ENCODE measurements around the gene LRRC51.

LRRC51 gene, protein sequence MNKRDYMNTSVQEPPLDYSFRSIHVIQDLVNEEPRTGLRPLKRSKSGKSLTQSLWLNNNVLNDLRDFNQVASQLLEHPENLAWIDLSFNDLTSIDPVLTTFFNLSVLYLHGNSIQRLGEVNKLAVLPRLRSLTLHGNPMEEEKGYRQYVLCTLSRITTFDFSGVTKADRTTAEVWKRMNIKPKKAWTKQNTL

DNA sequence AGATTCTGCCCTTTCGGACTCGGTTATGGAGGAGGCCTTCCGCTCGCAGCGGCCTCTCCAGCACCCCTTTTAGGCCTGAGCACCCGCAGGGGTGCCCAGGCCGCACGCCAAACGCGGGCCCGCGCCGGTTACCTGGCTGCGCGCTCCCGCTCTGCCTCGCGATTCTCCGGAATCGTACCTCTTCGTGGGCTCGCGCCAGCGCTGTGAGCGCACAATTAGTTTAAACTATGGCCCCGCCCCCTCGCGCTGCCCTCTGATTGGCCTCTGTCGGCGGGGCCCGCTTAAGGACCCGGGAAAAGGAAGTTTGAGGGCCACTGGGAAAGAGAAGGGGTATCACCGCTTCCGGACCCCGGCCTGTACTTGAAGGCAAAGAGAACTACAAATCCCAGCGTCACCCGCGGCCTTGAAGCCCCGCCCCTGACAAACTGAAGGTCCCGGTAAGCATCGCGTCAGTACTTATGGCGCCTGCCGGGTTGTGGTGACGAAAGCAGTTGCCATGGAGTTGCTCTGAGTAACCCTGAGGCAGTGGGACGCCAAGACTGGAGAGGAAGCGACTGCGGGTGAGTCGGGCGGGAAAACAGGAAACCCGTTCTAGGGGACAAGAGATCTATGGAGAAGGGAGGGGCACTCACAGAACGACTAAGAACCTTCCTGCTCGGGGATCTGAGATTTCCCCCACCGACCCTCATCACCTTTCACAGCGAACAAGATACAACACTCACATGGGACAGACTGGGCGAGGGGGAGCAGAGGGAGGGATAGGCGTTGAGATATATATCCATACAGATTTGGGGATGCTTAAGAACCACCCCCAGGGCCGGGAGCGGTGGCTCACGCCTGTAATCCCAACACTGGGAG lies at the start of gene LRRC51, which contains the start of gene NUMA1:
LRRC51 (plus strand) TSS at position 525 of the 858 bp plus-strand sequence. CDS start 8,234 bp downstream, outside the sequence.
NUMA1 (minus strand) TSS at position 217 of the 858 bp plus-strand sequence. CDS start 44,599 bp downstream, outside the sequence.
- peak; percentile 100 for DNase-seq (ENCODE audit: low spot score)

DNA sequence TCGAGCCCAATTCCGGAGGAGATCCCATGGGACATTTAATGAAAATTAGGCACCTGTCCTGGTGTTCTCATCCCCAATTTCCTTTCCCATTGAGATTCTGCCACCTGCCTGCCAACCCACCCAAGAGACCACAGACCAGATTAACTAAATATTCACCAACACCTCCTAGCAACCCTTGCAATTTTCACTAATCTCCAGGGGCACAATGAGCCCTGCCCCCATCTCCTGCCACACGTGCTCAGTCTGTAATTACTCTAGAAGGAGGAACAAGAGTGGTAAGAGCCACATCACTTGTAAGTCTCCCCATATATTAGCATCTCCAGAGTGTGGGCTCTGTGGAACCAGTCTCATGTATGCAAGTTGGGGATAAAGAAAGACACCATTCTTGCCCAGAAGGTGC lies 44.0 kb upstream of the LRRC51 start:
- no peak for DNase-seq (ENCODE audit: low spot score)

DNA sequence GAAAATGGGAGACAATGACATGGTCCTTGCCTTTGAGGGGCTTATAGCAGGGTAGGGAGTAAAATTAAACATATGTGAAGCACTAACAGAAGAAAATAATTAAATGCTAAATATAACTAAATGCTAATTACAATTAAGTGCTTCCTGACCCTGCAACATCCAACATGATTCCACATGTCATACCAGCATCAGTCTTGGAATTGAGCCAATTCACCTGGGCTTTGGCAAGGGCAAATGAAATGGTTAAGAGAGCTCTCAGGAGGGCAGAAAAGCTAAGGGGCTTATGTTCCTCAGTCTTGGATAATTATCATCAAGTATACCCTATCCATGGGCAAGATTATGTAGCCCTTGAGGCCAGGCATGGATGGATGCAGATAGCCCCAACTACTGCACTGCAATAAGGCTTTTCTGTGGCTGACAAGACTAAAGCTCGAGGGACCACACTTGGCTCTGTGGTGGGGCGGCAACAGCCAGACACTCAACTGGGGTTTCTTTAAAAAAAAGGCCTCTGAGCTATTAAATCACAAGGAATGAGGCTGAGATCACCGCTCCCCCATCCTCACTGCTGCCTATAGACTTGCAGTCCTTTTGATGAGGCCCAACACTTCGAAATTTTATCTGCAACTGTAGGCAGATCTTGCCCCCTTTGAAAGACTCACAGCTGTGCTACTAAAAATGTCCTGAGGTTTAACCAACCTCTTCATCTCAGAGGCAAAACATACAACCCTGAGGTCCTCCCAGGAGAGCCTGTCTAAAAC lies 42.9 kb upstream of the LRRC51 start:
- DNase-seq (ENCODE audit: low spot score) = no peak

DNA sequence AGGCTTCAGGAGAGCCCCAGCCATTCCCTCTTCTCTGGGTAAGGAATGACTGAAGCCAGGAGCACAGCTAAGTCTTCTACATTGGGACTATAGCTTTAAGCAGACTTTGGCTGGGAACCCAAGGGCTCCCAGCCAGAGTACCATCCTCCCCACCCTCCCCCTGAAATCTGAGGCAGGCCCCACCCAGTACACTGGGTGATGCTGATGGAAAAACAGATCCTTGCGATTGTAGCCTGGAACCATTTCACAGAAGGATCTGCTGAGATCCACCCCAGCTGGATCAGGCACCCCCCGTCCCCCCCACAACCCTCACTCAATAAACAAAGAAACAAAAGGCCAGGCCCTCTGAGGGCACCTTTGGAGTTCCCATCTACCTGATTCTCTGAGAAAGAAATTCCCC lies 42.2 kb upstream of the LRRC51 start:
- DNase-seq (ENCODE audit: low spot score) = no peak

DNA sequence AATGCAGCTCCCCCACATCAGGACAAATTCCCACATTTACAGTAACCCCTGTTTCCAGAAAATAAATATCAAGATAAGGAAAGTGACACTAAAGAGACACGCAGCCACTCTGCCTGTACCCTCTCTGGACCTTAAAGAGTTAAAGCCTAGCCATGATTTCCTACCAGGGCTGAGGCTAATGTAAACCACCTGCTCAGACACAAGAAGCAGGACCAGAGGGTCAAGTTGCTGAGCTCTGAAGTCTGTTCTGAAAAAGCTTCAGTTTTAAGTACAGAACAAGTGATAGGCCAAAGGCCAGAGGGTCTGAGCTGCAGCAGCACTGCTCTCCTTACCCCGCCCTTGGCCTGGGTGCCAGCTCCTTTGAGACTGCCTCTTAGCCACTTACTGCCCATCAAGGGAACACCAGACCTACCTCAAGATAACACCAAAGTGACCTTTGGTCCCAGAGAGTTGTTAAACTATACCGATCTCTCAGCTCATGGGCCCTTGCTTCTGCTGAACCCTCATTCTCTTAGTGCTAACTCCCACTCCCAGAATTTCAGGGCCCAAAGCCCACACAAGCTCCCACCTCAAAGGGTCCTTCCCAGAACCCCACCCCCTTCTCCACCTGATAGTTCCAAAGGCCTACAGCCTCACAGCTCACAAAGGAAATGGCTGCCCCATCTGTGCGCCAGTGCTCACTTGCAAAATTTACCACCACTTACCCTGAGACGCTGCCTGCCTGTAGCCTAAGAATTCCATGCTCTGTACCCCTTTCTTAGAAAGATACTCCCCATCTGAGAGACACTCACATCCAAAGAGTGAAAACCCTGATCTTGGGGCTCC lies 41.4 kb upstream of the LRRC51 start:
- DNase-seq (ENCODE audit: low spot score) = no peak

DNA sequence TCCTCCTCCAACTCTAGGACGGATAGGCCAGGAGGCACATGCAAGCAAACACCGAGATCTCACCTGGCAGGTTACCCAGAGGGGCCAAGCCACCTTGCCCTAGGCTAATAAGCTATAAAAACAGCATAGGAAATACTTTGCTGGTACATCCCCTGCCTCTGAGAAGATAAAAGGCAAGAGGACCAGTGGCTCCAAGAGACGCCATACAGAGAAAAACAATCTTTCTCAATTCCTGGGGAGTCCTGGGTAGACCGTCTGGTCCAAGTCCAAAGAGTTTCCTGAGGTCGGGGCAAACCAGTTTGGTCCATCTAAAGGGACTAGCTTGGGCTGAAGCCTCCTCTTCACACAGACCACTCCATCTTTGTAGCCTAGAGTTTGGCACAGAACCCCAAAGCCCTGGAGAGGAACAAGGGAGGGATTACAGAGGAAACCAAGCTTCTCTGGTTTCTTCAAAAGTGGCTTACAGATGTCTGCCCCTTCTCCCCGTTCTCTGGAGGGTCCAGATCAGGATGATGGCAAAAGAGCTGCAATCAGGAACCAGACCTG lies 40.7 kb upstream of the LRRC51 start:
- no peak for DNase-seq (ENCODE audit: low spot score)

DNA sequence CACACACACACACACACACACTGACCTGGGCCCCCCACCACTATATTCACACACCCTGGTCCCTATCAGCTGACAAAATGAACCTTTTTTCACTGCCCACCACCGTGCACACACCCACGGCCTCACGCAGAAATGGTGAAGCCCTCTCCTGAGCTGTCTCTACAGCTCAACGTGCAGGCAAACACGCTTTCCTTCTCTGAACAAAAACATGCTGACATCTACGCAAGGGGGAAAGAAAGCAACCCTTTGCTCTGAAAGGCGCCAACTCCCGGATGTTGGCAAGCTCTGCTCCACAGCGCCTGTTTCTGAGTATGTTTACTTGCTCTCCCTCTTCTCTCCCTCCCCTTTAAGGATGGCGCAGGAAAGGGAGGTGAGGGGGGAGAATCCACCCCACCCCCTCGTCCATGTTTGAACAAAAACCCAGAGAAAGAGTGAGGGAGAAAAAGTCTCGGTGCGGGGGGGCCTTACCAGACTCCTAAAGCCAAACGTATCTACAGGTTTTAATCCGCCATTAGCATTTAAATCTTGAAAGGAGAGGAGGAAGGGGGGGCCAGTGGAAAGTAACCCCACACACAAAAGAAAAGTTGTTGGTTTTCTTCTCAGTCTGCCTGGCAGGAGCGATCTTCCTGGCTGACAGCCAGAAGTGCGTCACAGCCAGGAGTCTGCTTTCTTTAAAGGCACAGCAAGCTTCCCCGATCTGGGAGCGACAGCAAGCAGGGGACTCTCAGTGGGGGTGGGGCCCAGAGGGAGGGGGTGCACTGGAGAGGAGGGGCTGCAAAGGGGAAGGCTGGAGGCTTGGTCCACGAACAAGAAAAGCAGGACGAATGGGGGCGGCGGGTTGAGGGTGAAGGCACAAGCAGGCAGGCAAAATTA lies 39.9 kb upstream of the LRRC51 start:
- peak; percentile 57 for DNase-seq (ENCODE audit: low spot score)

DNA sequence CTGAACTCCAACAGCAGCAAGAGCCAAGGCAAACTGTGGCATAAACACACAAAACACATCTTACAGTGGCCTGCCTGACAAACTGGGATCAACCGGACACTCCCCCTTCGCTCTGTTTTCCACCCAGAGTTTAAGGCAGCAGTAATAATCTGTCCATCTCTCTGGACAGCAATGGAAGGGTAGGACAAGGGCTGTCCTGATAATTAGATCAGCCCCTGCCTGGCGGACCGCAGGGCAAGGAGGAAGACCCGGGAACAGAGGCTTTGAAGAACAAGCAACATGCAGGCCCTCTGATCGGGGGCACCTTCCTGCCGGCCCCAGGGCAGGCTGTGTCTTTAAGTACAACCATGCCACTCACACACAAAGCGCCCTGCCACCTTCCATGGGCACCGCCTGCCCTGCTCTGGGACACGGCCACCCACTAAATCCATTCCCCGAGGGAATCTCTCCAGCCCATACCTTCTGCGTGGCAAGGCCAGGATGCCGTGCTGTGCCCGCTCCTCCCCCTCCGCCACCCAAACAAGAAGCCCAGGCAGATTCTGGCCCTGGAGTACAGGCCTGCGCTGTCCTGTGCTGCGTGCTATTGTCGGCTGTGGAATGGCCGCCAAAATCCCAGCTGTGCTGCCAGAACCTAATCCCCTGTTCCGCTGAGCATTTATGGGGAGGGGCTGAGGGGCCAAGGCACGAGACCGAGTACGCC lies 39.1 kb upstream of the LRRC51 start:
- DNase-seq (ENCODE audit: low spot score) = peak; percentile 17

DNA sequence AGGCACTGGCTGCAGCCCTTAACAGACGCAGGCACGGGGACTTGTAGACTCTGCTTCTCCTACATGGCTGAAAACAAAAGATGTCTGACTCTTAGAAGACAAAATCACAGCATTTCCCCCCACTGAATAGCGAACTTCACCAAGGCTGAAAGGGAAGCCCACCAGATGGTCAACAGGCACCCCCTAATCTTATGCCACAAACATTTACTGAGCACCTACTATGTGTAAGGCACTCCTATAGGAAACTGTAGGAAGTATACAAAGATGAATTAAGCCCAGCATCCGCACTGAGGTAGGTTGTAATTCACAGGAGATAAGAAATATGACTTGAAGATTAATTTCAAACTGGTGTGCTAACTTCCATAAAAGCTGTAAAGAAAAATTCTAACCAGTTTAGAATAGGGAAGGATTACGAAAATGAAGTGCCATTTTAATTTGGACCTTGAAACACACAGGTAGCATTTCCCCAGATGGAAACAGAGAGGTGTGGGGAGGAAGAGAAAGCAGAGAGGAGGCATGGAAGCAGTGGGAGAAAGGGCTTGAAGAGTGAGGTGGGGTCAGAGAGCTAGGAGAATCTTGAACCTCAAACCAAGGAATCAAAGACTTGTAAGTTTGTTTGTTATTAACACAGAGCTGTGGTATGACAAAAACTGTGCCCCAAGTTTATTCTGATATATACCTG lies 38.4 kb upstream of the LRRC51 start:
- no peak for DNase-seq (ENCODE audit: low spot score)

DNA sequence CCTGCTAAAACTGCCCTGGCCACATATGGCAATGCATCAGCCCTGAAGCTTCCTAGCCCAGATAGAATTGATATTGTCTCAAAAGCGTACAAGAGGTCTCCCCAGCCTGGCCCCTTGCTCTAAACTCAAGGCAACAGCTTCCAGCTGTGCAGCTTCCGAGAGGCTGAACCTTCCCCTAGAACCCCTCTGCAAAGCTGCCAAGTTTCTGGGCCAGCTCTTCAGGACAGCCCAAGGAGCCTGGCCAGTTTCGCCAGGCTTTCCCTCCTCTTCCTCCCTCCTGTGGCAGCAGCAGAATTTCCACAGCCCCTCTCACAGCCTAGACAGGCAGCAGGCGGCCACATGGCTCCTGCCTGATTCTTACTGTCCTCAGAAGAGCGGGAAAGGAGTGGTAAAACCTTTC lies 34.8 kb upstream of the LRRC51 start:
- no peak for DNase-seq (ENCODE audit: low spot score)

DNA sequence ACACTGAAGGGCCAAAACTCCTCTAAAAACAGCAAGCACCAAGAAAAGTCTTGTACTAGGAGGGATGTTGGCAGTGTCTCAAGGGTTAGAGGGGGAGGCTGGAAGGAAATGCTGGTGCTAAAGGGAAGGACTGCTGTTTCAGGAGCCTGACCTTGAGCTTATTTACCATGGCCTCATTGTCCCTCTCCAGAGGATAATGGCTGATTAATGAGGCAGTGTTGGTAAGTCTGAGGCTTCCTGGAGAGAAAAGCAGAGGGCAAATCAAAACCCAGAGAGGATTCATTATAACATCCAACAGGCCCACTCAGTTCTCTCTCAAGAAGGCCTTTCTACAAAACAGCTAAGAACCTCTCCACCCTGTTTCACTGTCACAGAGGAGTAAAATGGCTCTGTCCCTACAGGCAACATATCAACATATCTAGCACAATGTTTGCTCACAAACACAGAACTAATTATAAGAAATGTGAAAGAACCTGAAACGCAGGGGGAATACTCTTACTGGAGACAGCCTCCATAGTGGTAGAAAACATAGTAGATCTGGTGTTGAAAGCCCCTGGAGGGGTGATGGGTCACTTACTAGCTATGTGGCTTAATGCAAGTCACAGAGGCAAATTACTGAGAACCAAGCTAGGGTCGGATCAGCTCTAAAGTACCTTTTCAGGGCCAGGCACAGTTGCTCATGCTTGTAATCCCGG lies 31.7 kb upstream of the LRRC51 start:
- no peak for DNase-seq (ENCODE audit: low spot score)

DNA sequence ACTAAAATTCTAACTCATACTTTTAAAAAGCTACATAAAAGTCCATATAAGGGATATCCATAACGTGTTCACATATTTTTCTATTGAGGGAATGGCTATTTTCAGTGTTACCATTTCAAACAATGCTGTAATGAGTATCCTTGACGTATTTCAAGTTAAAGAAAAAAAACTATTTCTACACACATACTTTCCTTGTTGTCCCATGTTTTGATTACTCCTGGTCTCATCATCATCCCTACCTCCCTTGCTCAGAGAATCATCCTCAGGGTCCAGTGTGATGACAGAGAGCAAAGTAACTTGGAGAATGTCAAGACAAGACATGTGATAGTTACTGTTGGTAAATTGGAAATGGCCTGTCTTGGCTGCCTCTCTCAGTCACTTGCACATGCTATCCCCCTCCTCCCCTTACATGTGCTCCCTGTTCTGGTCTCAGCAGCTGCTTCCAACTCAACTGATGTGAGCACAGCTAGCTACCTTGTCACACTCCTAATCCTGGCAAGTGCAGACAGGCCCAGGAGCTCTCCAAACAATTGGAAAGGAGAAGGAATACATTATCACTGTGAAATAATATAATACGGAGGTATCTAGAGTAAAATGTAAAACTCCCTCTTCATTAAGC lies 22.1 kb upstream of the LRRC51 start:
- DNase-seq (ENCODE audit: low spot score) = no peak

DNA sequence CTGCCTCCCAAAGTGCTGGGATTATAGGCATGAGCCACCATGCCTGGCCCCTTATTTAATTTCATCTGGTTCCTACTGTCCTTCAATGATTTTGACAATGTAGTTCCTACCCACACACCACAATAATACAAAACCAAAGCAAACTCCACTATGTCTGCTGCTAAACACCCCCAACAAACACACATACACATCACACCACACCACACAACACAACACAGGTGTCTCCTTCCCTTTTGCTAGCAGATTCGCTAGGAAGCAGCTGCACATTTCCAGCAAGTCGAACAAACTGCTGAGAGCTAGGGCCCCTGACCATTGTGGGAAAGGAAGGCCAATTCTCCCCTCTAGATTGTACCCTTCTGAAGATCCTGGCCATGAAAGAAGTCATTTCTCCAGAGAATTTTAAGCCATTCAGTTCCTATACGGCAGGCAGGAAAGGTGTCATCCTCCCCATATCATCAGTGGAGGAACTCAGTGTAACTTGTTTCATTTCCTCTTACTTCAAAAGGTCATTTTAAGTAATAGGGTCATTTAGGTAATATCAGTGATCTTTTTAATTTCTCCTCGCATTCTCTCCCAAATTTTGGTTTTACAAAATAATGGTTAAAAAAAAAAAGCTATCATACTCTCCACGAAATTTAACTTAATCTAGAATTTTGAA lies 18.8 kb upstream of the LRRC51 start:
- DNase-seq (ENCODE audit: low spot score) = no peak

DNA sequence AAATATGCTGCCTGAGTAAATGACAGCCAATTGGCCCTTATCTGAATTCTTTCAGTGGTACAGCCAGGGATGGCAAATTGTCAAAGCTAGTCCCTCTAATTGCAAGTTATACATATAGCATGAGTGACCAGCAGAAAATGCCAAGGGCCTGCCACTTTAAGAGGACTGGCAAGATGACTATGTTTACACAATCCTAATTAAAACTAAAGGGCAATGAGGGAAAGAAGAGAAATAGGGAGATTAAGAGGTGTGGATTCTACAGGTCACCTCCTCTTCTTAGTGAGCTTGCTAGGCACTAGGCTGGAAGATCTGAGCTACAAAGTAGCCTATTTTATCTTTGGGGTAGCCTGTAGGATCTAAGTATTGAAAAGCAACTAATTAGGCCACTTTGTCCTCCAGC lies 13.8 kb upstream of the LRRC51 start:
- no peak for DNase-seq (ENCODE audit: low spot score)

DNA sequence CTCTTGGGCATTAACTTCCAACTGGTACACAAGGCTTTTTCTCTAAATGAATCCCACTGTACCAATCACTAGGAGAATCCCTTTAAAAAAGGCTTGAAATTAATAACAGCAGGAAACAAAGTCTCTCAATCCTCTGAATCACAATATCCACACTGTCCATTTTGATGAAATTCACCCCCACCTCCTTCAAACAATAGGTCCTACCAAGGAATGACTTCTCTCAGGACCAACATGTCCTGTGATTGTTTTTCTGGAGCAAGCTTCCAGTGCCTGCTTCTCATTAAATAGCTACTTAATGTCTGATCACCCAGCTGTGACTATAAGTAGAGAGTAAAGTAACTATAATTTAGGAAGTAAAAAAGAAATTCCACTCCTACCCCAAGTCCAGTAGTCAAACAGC lies 13.4 kb upstream of the LRRC51 start:
- no peak for DNase-seq (ENCODE audit: low spot score)

DNA sequence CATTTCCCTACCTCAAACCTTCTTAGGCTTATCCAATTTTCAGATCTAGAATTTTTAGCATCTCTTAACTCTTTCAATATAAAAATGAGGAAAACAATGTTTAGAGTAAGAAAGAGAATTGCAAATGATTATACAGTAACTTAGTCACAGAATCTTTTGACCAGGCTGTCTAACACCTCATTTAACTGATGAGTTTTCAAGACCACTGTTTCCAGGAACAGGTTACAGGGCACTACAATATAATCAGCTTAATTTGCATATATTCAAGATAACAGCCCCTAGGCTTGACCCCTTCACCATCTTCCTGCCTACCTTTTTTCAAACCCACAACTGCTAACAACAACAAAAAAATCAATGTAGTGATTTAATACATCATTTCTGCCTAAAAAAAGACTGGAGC lies 13.0 kb upstream of the LRRC51 start:
- no peak for DNase-seq (ENCODE audit: low spot score)

DNA sequence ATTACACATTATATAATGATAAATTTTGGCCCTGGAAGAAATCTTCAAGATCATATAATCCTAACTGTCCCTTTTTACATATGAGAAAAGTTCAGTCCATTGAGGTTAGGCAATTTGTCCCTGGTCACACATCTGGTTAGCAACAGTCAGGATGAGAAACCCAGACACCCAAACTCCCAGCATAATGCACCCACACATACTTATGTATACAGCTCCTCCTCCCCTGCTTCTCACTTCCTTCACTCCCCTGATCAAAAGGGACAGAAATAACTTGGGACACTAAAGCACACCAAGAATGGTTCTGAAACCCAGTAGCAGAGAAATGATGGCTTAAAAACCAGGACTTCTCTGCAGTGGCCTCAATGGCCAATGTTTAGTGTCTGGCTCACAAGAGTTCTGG lies 11.4 kb upstream of the LRRC51 start:
- no peak for DNase-seq (ENCODE audit: low spot score)

DNA sequence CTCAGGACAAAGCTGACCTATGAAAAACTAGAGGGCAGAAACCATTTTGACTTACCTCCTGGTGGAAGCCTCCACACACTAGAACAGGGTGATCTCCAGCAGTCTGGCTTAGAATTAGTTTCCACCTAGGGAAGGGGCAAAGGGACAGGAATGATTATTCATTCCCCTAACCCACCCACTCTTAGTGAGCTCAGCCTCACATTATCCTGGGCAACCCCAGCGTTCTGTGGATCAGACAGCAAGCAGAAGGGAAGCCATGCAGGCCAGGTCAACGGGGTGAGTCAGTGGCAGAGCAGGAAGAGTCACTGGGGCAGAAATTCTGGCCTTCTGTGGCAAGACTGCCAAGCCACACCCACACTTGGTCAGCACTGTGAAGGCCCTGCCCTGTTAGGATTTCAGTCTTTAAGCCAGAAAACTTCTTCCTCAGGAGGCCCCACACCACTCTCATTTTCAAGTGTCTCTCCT lies 10.8 kb upstream of the LRRC51 start:
- no peak for DNase-seq (ENCODE audit: low spot score)

Measured in activated CD4-positive, alpha-beta T cell treated with anti-CD3 and anti-CD28 coated beads, Interleukin-2, Interleukin-4, amounts not matched to agents 100 ng/mL and 50 ng/mL, durations not matched to agents 16 hours and 8 hours (primary cell).